HG03066 (cell line): ENCODE data around the gene LRRC28.
"Not testable (repeated sequence)": the region's sequence is repeated elsewhere in the genome, so short reads cannot be mapped to it uniquely, and the experiment has no call there.

ENCODE experiments used
- ATAC-seq: cut with Tn5 transposase; IDR thresholded peaks from one replicate; pipeline ENCODE4 v1.9.1; 2021; ENCODE audit warnings: low read depth; ENCODE audit not compliant: unreplicated experiment

The LRRC28 gene

DNA sequence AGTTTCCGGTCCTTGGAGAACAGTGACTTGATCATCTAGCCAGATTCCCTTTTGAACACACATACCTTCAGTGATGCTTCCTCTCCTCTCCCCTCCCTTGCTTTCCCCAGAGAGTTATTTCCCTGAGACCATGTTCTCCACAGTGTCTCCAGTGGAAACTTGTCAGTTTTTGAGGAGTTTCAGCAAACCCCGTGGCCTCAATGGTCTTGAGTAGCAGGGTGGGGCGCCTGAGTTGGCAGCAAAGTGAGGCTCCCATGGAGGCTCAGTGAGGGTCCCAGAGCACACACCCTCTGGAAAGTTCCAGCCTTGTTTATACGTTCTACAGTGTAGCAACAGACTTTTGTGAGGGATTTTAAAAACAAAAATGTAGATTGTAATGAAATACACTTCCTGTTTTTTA, 135.1 kb downstream of the LRRC28 start:
- no peak for ATAC-seq

- ATAC-seq = no peak
Measured at GRCh38 chr15:99387421-99388168, 136.3 kb downstream of the LRRC28 start.

DNA sequence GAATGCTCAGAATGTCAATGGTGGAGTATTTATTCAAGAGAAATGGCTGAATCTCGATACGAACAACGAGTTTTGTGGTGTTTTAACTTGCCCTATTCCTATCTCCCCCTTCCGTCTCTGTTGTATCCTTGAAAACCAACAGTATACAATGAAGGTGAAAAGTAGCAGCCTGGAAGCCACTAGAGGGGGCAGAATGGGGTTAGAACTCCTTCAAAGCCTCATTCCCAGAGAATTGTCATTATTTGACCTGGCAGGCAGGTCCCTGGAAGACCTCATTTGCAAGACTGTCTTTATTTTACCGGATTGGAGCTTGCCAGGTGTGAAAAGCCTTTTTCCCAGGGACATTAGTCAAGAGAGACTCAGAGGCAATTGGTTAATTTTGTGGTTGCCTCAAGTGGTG, 139.4 kb downstream of the LRRC28 start:
- ATAC-seq = no peak

GRCh38 chr15:99393641-99394040, 142.4 kb downstream of the LRRC28 start:
- no peak for ATAC-seq

- ATAC-seq = no peak
Measured at GRCh38 chr15:99396375-99396774, 145.1 kb downstream of the LRRC28 start.

DNA sequence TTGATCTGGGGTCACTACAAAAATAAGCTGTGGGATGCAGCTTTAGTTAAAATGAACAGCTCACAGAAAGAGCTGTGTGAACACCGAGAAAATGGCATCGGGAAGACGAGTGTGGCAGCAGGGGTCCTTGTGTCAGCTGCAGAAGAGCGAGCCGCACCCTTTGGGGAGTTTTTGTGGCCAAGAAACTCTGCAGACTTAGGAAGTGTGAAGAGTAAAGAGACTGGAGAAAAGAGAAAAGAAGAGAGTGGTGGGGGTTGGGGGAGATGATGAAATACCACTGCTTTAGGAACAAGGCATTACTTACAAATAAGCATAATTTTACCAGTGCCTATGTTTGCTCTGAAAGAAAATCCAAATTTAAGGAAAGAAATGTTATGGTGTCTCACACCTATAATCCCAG, 147.8 kb downstream of the LRRC28 start:
- ATAC-seq = no peak

DNA sequence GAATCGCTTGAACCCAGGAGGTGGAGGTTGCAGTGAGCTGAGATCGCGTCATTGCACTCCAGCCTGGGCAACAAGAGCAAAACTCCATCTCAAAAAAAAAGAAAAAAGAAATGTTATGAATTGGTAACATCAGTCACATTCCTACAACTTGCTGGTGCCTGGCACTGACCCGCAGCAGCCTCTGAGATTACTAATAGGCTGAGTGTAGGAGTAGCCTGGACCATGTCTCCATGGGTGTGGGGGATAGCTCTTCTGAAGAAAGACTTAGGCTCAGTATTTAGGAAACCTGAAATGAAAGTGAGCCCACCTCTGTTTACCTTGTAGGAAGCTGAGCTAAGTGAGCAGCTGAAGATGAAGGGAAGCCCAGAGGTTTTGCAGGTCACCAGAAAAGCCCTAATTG, 148.3 kb downstream of the LRRC28 start:
- no peak for ATAC-seq

- ATAC-seq = not testable (repeated sequence)
Measured at GRCh38 chr15:99401216-99401615, 149.9 kb downstream of the LRRC28 start.

DNA sequence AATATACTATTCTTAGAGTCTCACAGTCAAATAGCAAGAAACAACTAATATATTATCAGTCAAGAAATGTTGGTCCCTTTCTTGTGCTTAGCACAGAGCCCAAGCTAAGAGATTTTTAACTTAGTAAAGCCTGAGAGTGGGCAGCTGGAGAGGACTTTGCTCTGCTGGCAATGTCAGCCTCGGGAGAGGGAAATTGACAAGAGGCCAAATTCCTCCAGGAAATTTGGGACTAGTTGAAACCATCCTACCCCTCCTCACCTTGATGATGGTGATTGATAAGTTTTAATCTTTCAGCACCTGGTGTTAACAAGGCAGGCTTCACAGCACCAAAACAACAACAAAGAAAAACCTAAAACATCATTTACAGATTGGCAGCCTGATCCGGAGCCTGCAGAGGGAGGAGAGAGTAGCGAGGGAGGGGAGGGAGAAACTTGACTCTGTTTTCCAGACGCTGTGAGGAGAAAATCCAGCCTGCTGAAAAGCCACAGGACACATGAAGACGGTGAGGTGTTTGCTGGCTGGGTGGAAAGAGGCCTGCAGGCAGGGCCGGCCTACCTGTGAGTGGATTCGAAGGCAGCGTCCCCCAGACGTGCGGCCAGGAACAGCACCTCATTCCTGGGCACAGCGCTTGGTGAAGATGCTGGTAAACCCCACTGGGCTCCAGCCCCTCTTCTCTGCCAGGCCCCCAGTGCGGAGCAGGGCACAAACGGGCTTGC, 150.9 kb downstream of the LRRC28 start:
- ATAC-seq = no peak

- ATAC-seq = no peak
Measured at GRCh38 chr15:99403597-99403996, 152.3 kb downstream of the LRRC28 start.

- ATAC-seq = no peak
Measured at GRCh38 chr15:99404454-99404853, 153.2 kb downstream of the LRRC28 start.

DNA sequence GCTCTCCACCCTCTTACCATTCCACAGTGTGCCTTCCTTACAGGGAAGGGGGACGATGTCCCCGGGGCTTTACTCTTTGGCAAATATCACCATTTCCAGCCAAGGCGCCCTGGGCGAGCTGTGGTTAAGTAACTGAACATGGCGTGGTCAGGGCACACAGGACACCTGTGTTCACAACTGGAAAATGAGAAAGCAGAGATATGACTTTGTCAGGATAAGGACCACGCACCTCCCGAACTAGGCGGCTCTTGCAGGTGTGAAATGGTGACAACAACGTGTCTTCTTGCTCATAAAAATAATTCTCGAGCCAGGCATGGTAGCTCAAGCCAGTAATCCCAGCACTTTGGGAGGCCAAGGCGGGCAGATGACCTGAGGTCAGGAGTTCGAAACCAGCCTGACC, 154.8 kb downstream of the LRRC28 start:
- ATAC-seq = no peak

DNA sequence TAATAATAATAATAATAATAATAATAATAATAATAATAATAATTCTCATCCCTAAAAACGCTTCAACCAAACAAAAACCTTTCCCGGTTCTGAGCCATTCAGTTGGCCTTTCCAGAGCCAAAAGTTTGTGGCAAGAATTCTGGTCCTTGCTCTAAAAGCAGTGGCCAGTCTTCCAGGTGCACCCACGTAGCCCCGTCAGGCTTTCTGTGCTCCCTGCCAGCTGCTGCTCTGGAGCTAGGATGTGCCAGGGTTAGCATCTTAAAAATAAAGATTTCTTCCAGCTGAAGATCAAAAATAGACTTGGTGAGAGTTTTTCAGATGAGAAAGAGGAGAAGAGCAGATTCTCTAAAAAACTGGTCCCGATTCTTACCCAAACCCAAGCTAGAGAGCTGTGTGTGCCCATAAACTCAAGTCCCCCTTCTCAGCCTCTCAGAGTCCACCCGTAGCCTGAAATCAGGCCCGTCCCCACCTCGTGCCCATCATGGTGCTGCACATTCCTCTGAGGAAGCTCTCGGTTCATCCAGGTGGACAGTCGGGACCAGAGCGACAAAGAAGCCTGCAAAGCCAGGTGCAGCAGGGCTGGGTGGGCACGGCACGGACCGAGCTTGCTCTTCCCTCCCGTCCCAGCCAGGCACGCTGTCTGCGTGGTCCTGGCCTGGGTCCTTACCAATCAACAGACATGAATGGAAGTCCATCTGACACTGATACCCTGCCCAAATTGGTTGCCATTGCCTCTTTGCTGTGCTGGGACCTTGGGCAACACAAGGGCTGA, 155.6 kb downstream of the LRRC28 start:
- ATAC-seq = no peak

GRCh38 chr15:99407716-99408115, 156.4 kb downstream of the LRRC28 start:
- ATAC-seq = no peak

- no peak for ATAC-seq
Measured at GRCh38 chr15:99408236-99409096, 157.2 kb downstream of the LRRC28 start.

DNA sequence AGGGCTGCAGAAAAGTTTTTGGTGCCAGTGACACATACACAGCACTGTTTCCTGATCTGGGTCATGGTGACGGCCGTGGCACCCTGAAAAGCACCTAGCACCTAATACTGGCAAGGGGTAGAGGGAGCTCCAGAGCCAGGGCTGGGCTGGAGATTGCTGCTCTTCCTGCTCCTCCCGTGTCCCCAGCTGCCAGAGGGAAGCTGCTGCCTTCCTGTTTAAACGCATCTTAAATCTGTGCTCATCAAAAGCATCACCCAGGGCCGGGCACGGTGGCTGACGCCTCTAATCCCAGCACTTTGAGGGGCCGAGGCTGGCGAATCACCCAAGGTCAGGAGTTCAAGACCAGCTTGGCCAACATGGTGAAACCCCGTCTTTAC, 157.8 kb downstream of the LRRC28 start:
- no peak for ATAC-seq

DNA sequence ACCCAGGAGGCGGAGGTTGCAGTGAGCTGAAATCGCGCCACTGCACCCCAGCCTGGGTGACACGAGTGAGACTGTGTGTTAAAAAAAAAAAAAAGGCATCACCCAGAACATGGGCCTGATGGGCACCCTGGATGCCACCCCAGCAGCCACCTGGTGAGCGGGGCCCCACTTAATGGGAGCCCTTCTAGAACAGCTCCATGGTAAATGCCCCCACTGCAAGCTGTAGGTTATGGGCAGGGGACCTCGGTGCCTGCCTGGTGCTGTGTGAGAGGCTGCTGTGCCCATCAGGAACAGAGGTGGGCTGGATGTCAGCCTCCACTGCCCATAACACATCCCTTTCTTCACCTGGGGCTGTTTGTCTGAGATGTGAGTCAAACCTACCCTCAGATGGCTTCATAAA, 158.3 kb downstream of the LRRC28 start:
- ATAC-seq = no peak

DNA sequence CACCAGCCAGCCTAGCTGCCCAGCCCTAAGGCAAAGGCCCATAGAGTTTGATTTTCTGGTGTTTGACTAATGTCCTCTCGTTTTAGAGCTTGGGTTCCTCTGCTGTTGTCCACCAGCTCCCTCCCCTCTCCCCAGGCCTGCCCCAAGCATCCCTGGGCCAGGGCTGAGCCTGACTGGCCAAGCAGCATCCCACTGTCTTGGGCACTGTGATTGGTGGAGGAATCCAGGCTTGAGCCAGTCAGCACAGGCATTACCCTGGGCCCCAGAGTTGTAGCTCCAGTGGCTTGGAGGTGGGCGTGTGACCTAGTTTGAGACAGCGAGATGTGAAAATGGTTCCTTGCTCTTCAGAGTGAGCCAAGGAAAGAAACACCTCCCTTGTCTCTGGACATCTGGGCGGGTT, 159.2 kb downstream of the LRRC28 start:
- ATAC-seq = no peak

GRCh38 chr15:99411234-99411633, 160.0 kb downstream of the LRRC28 start:
- ATAC-seq = no peak

DNA sequence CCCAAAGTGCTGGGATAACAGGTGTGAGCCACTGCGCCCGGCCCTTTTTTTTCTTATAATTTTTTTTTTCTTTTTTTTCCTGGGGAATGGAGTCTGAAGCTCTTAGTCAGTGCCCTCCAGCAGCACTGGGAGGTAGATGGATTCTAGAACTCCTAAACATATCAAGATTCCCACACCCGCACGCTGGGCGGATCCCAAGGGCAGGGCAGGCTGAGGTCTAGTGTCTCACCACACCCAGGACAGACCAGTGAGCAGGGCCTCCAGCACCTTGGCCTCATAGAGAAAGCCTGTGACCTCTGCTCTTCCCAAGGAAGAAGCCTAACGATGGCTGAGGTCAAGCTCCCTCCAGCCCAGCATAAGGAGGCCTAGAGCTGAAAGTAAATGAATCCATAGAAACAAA, 160.8 kb downstream of the LRRC28 start:
- no peak for ATAC-seq

- no peak for ATAC-seq
Measured at GRCh38 chr15:99412626-99413025, 161.3 kb downstream of the LRRC28 start.
